ENCODE data around the gene WFDC1.

The WFDC1 gene

DNA sequence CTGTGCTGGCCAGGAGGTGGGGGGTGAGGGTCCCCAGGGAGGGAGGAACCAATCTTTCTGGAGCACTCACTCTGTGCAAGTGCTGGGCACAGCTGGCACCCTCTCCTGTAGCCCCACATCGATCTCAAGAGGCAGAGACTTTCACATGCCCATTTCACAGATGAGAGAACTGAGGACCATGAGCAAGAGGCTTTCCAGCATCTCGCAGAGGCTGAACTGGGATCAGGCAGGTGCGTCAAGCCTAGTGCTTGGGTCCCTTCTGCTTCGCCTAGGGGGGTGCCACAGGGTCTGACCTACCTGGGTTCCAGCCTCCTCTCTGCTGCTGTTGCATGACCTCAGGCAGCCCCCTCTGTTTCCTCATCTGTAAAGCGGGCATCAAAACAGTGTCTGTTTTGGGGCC lies 1.3 kb upstream of the WFDC1 start:
- in situ Hi-C loops (cut with MboI; ENCODE audit: low sequenced_read_pairs, unreplicated experiment): loop anchor here (25.0 kb wide), 2 partner anchors 194 to 319 kb away; partner anchors contain the start of gene COTL1
- TF ChIP-seq, protein P1, sequence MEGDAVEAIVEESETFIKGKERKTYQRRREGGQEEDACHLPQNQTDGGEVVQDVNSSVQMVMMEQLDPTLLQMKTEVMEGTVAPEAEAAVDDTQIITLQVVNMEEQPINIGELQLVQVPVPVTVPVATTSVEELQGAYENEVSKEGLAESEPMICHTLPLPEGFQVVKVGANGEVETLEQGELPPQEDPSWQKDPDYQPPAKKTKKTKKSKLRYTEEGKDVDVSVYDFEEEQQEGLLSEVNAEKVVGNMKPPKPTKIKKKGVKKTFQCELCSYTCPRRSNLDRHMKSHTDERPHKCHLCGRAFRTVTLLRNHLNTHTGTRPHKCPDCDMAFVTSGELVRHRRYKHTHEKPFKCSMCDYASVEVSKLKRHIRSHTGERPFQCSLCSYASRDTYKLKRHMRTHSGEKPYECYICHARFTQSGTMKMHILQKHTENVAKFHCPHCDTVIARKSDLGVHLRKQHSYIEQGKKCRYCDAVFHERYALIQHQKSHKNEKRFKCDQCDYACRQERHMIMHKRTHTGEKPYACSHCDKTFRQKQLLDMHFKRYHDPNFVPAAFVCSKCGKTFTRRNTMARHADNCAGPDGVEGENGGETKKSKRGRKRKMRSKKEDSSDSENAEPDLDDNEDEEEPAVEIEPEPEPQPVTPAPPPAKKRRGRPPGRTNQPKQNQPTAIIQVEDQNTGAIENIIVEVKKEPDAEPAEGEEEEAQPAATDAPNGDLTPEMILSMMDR (IDR thresholded peaks at IDR 0.05; ENCODE audit: borderline replicate concordance, control extremely low read depth, extremely low read depth, insufficient read depth, missing control alignments): no peak
- DNase-seq (ENCODE audit: low spot score): no peak

DNA sequence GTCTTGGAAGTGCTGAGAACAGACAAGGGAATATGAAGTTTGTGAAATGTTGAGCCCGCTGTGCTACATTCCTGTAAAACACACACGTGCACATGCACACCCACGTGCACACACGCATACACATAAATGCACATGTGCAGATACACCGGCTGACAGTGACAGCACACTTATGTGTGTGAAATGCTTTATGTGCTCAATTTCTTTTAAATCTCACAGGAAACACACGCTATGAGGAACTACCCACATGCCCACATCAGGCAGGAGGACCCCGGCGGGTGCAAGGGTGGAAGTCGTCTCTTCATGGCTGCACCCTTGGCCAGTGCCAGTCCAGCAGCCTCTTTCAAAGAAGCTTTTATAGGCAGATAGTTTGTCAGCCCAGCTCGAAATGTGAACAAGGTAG lies 561 bp upstream of the WFDC1 start:
- TF ChIP-seq, protein P1 (IDR thresholded peaks at IDR 0.05; ENCODE audit: borderline replicate concordance, control extremely low read depth, extremely low read depth, insufficient read depth, missing control alignments): no peak
- in situ Hi-C loops (cut with MboI; ENCODE audit: low sequenced_read_pairs, unreplicated experiment): loop anchor here (25.0 kb wide), 2 partner anchors 193 to 318 kb away; partner anchors contain the start of gene COTL1
- DNase-seq (ENCODE audit: low spot score): no peak

DNA sequence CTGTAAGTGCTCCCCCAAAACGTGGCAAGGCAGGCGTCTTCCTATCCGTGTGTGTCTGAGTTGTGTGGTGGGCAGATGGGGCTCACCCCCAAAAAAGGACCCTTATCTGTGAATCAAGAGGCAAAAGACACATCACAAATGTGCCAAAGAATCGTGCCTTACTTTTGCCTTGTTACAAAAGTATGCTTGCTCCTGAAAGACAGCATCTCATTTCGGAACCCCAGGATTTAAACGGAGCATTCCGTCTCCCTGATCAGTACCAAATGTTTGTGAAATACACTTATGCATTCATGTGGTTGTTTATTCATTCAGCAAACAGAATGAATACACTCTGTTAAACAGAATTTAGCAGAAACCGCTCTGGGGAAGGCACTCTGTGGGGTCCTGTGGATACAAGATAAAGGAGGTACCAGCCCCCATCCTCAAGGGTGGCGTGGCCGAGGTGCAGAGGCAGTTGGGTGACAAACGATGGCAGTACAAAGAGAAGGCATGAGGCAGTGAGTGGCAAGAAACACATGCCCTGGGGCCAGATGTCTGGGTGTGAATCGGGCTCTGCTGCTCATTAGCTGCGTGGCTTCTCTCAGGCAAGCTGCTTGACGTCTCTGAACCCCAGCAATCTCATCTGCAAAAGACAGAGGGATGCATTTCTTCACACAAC lies 654 bp downstream of the WFDC1 start:
- TF ChIP-seq, protein P1 (IDR thresholded peaks at IDR 0.05; ENCODE audit: borderline replicate concordance, control extremely low read depth, extremely low read depth, insufficient read depth, missing control alignments): no peak
- DNase-seq (ENCODE audit: low spot score): no peak
- in situ Hi-C loops (cut with MboI; ENCODE audit: low sequenced_read_pairs, unreplicated experiment): loop anchor here (25.0 kb wide), 2 partner anchors 192 to 317 kb away; partner anchors contain the start of gene COTL1

DNA sequence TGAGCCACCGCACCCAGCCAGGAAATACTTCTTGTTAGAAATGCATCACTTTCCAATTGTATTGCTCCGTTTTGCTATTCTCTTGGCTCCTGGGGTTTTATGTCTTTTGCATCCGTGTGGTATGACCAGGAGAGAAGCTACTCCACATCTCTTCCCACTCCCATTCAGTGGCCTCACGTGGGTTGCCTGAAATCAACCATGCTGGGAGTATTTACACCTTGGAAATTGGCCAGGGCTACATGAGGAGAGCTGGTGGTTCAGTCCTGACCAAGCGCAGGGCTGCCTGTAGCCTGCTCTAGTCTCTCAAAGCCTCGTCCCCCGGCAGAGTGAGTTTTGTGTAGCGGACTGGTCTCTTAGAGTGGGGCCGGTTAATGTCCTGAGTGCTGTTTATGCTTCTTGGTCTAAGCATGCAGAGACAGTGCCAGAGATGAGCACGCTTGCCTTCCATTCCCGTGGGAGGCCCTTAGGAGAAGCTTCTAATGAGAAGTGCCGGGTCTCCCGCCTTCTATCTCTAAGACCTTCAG lies 3.8 kb downstream of the WFDC1 start:
- TF ChIP-seq, protein P1 (IDR thresholded peaks at IDR 0.05; ENCODE audit: borderline replicate concordance, control extremely low read depth, extremely low read depth, insufficient read depth, missing control alignments): no peak
- in situ Hi-C loops (cut with MboI; ENCODE audit: low sequenced_read_pairs, unreplicated experiment): loop anchor here (25.0 kb wide), 2 partner anchors 189 to 314 kb away; partner anchors contain the start of gene COTL1
- no peak for DNase-seq (ENCODE audit: low spot score)

DNA sequence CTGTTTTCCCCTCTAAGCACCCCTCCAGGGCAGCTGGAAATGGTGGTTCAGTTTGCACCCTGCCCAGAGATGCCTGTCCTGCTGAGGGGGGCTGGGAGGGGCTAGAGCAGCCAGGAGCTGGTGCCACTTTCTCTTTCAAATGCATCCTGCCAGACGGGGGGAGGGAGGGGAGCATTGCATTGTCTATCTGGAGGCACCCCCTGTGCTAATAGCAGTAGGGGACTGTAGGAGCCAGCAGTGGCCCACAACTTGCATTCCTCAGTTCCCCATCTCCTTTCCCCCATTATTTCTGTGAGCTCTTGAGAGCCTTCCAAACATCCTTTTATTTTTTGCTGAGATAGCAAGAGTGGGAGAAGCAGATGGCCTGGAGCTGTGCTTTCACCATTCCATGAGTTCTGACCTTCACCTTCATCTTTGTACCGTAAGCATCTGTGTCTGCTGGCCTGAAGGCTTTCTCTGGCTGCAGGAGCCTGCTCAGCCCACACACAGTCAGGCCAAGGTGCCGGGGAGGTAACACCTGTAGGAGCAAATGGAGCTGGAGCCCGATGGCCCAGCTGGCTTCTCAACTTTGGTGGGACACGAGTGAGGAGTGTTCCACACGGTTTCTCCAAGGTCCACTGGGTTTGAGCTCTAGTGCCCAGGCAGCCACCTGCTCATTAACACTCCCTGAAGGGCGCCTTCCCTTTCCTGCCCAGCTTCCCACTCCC lies 5.2 kb downstream of the WFDC1 start:
- no peak for DNase-seq (ENCODE audit: low spot score)
- TF ChIP-seq, protein P1 (IDR thresholded peaks at IDR 0.05; ENCODE audit: borderline replicate concordance, control extremely low read depth, extremely low read depth, insufficient read depth, missing control alignments): no peak
- in situ Hi-C loops (cut with MboI; ENCODE audit: low sequenced_read_pairs, unreplicated experiment): loop anchor here (25.0 kb wide), 2 partner anchors 187 to 312 kb away; partner anchors contain the start of gene COTL1

DNA sequence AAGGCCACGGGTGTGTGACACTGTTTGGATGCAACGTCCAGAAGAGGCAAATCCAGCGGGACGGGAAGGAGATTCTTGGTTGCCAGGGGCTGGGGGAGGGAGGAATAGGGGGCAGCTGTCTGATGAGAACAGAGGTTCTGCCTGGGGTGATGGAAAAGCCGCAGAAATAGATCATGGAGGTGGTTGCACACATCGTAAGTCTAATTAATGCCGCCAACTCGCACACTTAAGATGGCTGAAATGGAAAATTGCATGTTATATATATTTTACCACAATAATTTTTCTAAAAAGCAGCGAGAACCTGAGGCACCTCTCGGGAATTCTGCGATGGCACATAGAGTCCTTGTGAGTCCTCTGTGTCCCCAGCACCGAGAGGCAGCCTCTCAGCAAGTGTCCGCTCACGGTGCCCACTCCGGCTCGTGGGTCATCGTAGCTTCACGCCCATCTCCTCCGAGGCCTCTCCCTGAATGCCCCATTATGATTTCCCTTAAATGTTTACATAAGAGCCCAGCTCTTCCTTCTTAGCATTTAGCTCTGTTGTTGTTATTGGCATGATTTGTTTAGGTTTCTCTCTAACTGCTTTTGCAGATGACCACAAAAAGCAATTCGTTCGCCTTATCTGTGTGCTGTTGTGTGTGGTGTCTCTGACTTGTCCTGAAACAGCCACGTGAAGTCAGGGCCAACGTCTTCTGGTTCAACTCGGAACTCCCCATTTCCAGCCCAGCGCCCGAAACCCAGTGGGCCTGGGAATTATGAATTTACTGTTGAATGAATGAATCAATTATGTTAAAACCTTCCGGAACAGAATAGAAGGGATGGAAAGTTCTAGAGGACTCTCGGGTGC lies 7.7 kb downstream of the WFDC1 start:
- in situ Hi-C loops (cut with MboI; ENCODE audit: low sequenced_read_pairs, unreplicated experiment): no loop called here
- DNase-seq (ENCODE audit: low spot score): no peak
- TF ChIP-seq, protein P1 (IDR thresholded peaks at IDR 0.05; ENCODE audit: borderline replicate concordance, control extremely low read depth, extremely low read depth, insufficient read depth, missing control alignments): no peak

All from GM13976 (cell line).